Transverse colon (tissue), 4 donors: Measurements from ENCODE around the gene PCNX4. TPM values are rescaled to one million over a fixed set of nuclear protein-coding genes. Genes with fewer than 3 reads are reported as not detected.

ENCODE experiments used
- DNase-seq: peaks from one replicate; pipeline ENCODE4 v3.0.0-alpha.2; 2019
- H3K27ac ChIP-seq, 4 donors: fragments of 200-600 bp; sonication (generic); 2 replicates each; pipeline ENCODE4 v1.5.1; 2016 to 2018; ENCODE audit warnings: inconsistent platforms in 4 of 4
- H3K27me3 ChIP-seq: fragments of 200-600 bp; sonication (generic); 2 replicates; pipeline ENCODE4 v1.5.1; 2017; ENCODE audit warnings: inconsistent platforms
- H3K36me3 ChIP-seq, 4 donors: fragments of 200-600 bp; sonication (generic); 2 replicates each; pipeline ENCODE4 v1.5.1; 2017 to 2019; ENCODE audit warnings: inconsistent platforms in 4 of 4
- H3K4me1 ChIP-seq, 4 donors: fragments of 200-600 bp; sonication (generic); 2 replicates each; pipeline ENCODE4 v1.5.1; 2017 to 2020; ENCODE audit warnings: inconsistent platforms in 4 of 4
- H3K4me3 ChIP-seq, 4 donors: fragments of 200-600 bp; sonication (generic); 1 replicate in 1 of 4; 2 replicates in 3 of 4; pipeline versions ENCODE4 v1.5.1 to v1.6.1; 2017 to 2019; ENCODE audit warnings: inconsistent platforms in 4 of 4
- H3K9me3 ChIP-seq, 2 donors: fragments of 200-600 bp; sonication (generic); 2 replicates each; pipeline ENCODE4 v1.5.1; 2017 to 2019; ENCODE audit warnings: inconsistent platforms in 2 of 2
- EP300 ChIP-seq: sonication (generic); formaldehyde crosslinking; IDR thresholded peaks from one replicate; pipeline ENCODE4 v1.6.1; 2017; ENCODE audit warnings: antibody characterized with exemption, low read depth
- POLR2A ChIP-seq: fragments of 450-650 bp; IDR thresholded peaks from one replicate; pipeline ENCODE4 v1.6.1; 2016; ENCODE audit warnings: antibody characterized with exemption, mild to moderate bottlenecking, moderate library complexity
- POLR2AphosphoS5 ChIP-seq, 3 donors: sonication (generic); formaldehyde crosslinking; IDR thresholded peaks; one replicate each; pipeline ENCODE4 v1.6.1; 2016; ENCODE audit warnings: antibody characterized with exemption in 3 of 3
- WGBS, 2 donors: methylation state at CpG; one replicate each; pipeline ENCODE4 v1.1.5; 2018; ENCODE audit warnings: low coverage in 1 of 2; 5-methylcytosine and 5-hydroxymethylcytosine counted together
- in situ Hi-C, 4 donors: fragments of 200-750 bp; cut with MboI; loops; one replicate each; pipeline versions ENCODE4 v1.15.0 to v1.15.1; 2017; ENCODE audit warnings: low sequenced_read_pairs in 3 of 4, low pct_ligation_motif_present in 1 of 4, low pct_unique_long_range_greater_than_20kb in 1 of 4
- intact Hi-C: fragments of 100-400 bp; cut with DNase I; formaldehyde crosslinking; loops from one replicate; pipeline ENCODE4 v1.15.1; 2023; ENCODE audit warnings: low total_unique reads
- total RNA-seq, 4 donors: library from RNA; depleted of rRNA; stranded (reverse); fragments of >200 nt; gene quantifications; one replicate each; pipeline ENCODE4 v1.1.0, GENCODE V29; 2016
- TF ChIP-seq, protein P1 (sequence below), 5 experiments: fragments of 200-600 bp in 3 of 5; fragments of 450-650 bp in 2 of 5; sonication (generic) in 3 of 5; IDR thresholded peaks; 1 replicate in 2 of 5; 2 replicates in 3 of 5; pipeline ENCODE4 v1.5.1; 2016 to 2017; ENCODE audit warnings: antibody characterized with exemption in 5 of 5, inconsistent platforms in 3 of 5, mild to moderate bottlenecking in 2 of 5, moderate library complexity in 1 of 5

The PCNX4 gene
- total RNA-seq, 4 donors from 2014 or later: 32.9 to 118 (median 54.8) TPM

DNA sequence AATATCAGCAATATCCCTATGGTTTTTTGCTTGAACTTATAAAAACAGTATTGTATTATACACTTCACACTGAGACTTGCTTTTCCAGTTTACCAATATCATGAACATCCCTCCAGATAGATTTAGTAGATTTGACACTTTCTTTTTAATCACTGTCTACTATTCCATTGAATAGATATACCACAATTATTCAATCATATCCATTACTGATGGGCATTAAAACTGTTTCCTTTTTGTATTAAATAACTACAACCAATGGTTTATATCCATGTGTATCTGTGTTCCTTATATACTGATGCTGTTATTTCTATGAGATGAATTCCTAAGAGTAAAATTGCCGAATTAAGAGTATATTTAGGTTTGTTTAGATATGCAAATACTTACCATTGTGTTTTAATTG is 86.4 kb downstream of the PCNX4 start:
- Histone ChIP-seq H3K27me3 (no peaks in the 10 kb centered on the region), H3K4me1 (no peaks in the 10 kb centered on the region), H3K27ac (no peak overlapping the region), H3K4me3 (no peak overlapping the region), H3K9me3 (no peaks in the 10 kb centered on the region), H3K36me3 (no peaks in the 10 kb centered on the region)
- in situ Hi-C loops (loop anchor here in 1 of 4 donors (25.0 kb wide), 1 partner anchor 384 kb away; no protein-coding TSS in a partner anchor), intact Hi-C loops (no loop called here)
- WGBS, 2 donors: 97 to 100% methylated on average over 1 of the region's 1 CpG
- DNase-seq: no peak
- TF ChIP-seq EP300 (no peak), POLR2AphosphoS5 (IDR thresholded peaks at IDR 0.05) (no peak), POLR2A (no peak)

- in situ Hi-C loops (loop anchor here in 1 of 4 donors (25.0 kb wide), 1 partner anchor 383 kb away; no protein-coding TSS in a partner anchor), intact Hi-C loops (no loop called here)
- Histone ChIP-seq H3K4me3 (no peak overlapping the region), H3K4me1 (peaks cover 0 to 3% (median 1%) of the 10 kb centered on the region in 4 donors), H3K9me3 (no peaks in the 10 kb centered on the region), H3K27me3 (no peaks in the 10 kb centered on the region), H3K36me3 (no peaks in the 10 kb centered on the region), H3K27ac (no peak overlapping the region)
- no peak for DNase-seq
- WGBS, 2 donors: 100% methylated on average over 1 of the region's 1 CpG
- TF ChIP-seq EP300: no peak
- TF ChIP-seq POLR2A: no peak
- TF ChIP-seq, protein P1, sequence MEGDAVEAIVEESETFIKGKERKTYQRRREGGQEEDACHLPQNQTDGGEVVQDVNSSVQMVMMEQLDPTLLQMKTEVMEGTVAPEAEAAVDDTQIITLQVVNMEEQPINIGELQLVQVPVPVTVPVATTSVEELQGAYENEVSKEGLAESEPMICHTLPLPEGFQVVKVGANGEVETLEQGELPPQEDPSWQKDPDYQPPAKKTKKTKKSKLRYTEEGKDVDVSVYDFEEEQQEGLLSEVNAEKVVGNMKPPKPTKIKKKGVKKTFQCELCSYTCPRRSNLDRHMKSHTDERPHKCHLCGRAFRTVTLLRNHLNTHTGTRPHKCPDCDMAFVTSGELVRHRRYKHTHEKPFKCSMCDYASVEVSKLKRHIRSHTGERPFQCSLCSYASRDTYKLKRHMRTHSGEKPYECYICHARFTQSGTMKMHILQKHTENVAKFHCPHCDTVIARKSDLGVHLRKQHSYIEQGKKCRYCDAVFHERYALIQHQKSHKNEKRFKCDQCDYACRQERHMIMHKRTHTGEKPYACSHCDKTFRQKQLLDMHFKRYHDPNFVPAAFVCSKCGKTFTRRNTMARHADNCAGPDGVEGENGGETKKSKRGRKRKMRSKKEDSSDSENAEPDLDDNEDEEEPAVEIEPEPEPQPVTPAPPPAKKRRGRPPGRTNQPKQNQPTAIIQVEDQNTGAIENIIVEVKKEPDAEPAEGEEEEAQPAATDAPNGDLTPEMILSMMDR (IDR thresholded peaks at IDR 0.05): no peak
- no peak for TF ChIP-seq POLR2AphosphoS5 (IDR thresholded peaks at IDR 0.05)
These were observed 87.1 kb downstream of the PCNX4 start for GRCh38 chr14:60178820-60179219.

DNA sequence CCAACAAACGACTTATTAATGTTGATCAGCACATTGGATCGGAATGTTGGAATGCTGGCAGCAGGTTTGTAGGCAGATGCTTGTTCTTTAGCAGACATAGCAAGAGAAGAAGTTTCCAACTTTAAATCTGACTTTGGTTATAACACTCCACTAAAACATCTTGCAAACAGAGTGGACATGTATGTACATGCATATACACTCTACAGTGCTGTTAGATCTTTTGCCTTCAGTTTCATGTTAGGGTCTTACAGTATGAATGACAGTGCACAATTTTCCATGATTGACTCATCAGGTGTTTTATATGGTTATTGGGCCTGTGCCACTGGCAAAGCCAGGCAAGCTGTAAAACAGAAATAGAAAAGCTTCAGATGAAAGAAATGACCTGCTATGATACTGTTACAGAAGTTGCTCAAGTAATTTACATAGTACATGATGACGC is 87.7 kb downstream of the PCNX4 start:
- Histone ChIP-seq H3K27me3 (no peaks in the 10 kb centered on the region), H3K36me3 (no peaks in the 10 kb centered on the region), H3K9me3 (no peaks in the 10 kb centered on the region), H3K4me1 (peaks cover 0 to 5% (median 2%) of the 10 kb centered on the region in 4 donors), H3K27ac (peak overlapping the region in 2 of 4 donors; percentile 22 to 27), H3K4me3 (no peak overlapping the region)
- no peak for DNase-seq
- TF ChIP-seq POLR2A (no peak), EP300 (no peak), POLR2AphosphoS5 (IDR thresholded peaks at IDR 0.05) (no peak)
- TF ChIP-seq, protein P1 (IDR thresholded peaks at IDR 0.05): no peak
- in situ Hi-C loops (loop anchor here in 1 of 4 donors (25.0 kb wide), 1 partner anchor 383 kb away; no protein-coding TSS in a partner anchor), intact Hi-C loops (no loop called here)
- WGBS, 2 donors: 52 to 60% methylated on average over 3 of the region's 3 CpGs

DNA sequence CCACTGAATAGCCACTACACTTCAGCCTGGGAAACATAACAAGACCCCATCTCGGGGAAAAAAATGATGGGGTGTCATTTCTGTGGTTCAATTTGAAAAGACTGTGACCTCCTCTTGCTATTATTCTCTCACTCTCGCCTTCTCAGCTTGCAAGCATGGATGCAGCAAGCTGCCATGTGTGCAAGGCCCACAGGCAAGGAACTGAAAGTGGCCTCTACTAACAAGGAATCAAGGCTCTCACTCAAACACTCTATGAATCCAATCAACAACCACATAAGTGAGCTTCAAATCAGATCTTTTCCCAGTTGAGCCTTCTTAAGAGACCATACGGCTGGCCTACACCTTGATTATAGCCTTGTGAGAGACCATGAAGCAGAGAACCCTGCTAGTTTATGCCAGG is 91.4 kb downstream of the PCNX4 start:
- Histone ChIP-seq H3K36me3 (no peaks in the 10 kb centered on the region), H3K4me1 (peaks cover 0 to 5% (median 2%) of the 10 kb centered on the region in 4 donors), H3K27ac (no peak overlapping the region), H3K4me3 (no peak overlapping the region), H3K9me3 (no peaks in the 10 kb centered on the region), H3K27me3 (no peaks in the 10 kb centered on the region)
- in situ Hi-C loops: loop anchor here (5.0 to 25.0 kb wide), 6 partner anchors 118 to 379 kb away; no protein-coding TSS in a partner anchor
- 90 to 100% methylated on average over 2 to 3 of the region's 3 CpGs for WGBS, 2 donors
- TF ChIP-seq, protein P1 (IDR thresholded peaks at IDR 0.05): no peak
- no peak for TF ChIP-seq EP300
- no peak for TF ChIP-seq POLR2A
- no peak for TF ChIP-seq POLR2AphosphoS5 (IDR thresholded peaks at IDR 0.05)
- intact Hi-C loops: loop anchor here (10.0 kb wide), 1 partner anchor 118 kb away; no protein-coding TSS in a partner anchor
- no peak for DNase-seq
